NOMO-1 treated with dmso at 0.1 percent for 144 hours (cell line): Measurements from ENCODE around the gene WBP11.
"Not testable (repeated sequence)": the region's sequence is repeated elsewhere in the genome, so short reads cannot be mapped to it uniquely, and the experiment has no call there.

ENCODE experiments used
- DNase-seq: peaks from one replicate; lab custom pipeline; 2025; ENCODE audit not compliant: unreplicated experiment; lab: John Stamatoyannopoulos, UW

The WBP11 gene

GRCh38 chr12:14773685-14774073 is 29.6 kb downstream of the WBP11 start:
- no peak for DNase-seq

GRCh38 chr12:14772946-14773345 is 30.3 kb downstream of the WBP11 start:
- DNase-seq, result no peak

DNA sequence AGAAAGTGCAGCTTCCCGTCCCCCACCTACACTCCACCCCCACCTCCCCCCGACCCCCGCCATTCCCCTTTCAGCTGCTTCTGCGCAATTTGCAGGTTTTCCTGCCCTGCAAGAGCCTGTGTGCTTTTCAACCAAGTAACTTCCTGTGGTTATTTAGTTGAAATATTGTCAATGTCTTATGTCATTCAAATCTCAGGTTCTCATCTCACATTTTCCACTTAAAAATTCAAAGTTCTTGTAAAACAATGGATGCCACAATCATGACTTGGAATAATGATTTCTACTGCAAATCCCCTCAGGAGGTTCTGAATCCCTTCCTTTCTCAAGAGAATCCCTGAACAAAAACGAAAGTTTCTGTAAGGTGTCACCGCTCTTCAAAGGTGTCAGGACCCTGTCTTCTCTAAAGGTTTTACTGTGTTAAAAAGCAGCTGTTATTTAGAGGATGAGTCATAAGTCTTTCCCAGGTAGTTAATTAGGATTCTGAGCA is 31.6 kb downstream of the WBP11 start:
- DNase-seq, result no peak

GRCh38 chr12:14770496-14771461 is 32.5 kb downstream of the WBP11 start:
- peak; percentile 75 for DNase-seq

GRCh38 chr12:14769969-14770495 is 33.2 kb downstream of the WBP11 start:
- DNase-seq, result peak; percentile 82

DNA sequence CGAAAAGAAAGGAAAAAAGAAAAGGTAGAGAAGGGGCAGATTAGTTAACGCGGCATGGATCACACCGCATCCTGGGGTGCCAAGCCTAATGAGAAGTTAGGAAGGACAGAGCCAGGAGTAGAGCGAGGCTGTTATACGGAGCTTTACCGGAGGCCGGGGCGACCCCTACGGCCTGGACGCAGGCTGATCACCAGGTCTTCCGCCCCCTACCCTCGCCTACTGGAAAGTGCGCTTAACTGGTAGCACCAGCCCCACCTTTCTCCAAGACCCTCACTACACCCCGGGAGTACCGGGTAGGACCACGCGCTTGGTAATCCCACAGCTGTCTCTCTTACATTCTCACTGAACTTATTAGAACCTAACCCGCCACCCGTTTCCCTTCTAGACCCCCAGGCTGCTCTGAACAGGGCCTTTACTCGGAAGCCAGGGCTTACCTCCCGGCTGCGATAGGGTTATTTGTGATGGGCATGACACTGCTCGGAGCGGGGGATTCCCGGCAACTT is 33.8 kb downstream of the WBP11 start:
- no peak for DNase-seq

DNA sequence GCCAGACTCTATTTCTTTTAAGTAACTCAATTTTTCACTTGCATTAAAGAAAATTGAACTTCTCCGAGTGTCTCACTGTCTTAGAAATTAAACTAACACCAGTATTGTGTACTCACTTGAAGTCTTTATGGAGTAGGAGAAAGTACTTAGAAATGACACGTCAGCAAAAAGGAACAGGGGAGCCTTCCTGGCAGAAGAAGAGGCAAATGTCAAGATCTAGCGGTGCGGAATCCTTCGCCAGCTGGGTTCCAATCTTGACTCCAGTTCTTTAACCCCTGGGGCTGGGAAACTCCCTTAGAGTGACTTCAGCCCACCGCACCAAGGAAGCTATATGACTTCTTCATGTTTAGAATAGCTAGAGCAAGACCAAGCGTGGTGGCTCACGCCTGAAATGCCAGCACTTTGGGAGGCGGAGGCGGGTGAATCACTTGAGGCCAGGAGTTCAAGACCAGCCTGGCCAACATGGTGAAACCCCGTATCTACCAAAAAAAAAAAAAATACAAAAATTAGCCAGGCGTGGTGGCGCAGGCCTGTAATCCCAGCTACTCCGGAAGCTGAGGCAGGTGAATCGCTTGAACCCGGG is 34.4 kb downstream of the WBP11 start:
- DNase-seq, result no peak

DNA sequence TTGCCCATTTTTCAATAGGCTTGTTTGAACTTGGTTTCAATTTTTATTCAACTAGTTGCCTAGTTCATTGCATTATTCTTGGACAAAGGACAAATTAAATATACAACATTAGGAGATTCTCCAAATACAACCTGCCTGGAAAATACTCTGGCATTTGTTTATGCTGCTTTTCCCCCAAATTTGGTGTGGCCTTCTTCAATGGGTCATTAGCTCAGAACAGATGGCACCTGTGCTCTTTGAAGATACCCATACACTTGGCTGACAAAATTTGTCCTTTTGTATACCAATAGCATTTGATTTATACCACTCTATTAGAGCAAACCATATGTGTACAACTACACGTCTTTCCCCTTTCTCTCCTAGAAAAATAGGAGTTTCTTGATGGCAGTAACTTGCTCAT is 35.7 kb downstream of the WBP11 start:
- DNase-seq, result no peak

- DNase-seq, result no peak
Measured at GRCh38 chr12:14766649-14767215, 36.5 kb downstream of the WBP11 start.

- DNase-seq, result not testable (repeated sequence)
Measured at GRCh38 chr12:14766020-14766419, 37.3 kb downstream of the WBP11 start.

DNA sequence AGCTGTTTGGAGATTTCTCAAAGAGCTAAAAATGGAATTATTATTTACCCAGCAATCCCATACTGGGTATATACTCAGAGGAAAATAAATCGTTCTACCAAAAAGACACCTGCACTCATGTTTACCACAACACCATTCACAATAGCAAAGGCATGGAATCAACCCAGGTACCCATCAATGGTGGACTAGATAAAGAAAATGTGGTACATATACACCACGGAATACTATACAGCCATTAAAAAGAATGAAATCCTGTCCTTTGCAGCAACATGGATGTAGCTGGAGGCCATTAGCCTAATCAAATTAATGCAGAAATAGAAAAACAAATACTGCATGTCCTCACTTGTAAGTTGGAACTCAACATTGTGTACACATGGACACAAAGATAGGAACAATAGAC is 37.9 kb downstream of the WBP11 start:
- DNase-seq, result no peak

- DNase-seq, result not testable (repeated sequence)
Measured at GRCh38 chr12:14759711-14760280, 43.5 kb downstream of the WBP11 start.

GRCh38 chr12:14756334-14757143 is 46.7 kb downstream of the WBP11 start:
- DNase-seq, result no peak

DNA sequence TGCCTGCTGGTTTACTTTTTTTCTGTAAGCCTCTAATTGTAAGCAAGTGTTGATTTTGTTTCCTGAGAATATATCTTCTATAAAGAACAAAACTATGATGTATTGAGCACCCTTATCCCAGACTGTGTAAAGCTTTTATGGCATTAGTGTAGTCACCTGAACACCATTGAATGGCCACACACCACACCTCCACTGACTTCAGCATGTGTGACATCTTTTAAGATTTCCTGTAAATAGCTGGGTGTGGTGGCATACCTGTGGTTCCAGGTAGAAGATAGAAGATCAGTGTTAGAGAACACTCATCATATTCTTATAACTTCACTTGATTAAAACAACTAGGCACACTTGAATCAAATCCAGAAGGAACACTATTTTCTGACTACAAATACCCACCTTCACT is 51.3 kb downstream of the WBP11 start:
- no peak for DNase-seq

- no peak for DNase-seq
Measured at GRCh38 chr12:14743061-14743460, 60.2 kb downstream of the WBP11 start.

GRCh38 chr12:14741942-14742341 is 61.3 kb downstream of the WBP11 start:
- no peak for DNase-seq

DNA sequence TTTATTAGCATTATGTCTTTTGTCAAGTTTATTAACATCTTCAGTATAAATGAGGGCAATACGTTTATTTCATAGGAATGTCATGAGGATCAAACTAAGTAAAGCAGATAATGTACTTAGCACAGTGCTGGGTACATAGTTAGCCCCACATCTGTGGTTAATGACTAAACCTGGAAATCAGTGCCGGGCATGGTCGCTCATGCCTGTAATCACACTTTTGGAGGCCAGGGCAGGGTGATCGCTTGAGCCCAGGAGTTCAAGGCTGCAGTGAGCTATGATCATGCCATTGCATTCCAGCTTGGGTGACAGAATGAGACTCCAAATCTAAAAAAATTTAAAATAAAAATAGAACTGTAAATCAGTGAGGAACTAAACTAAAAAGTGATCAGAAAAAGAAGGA is 62.1 kb downstream of the WBP11 start:
- DNase-seq, result no peak

- DNase-seq, result not testable (repeated sequence)
Measured at GRCh38 chr12:14736441-14736840, 66.8 kb downstream of the WBP11 start.
